ENCODE data around the gene CAPN13.

The CAPN13 gene

GRCh38 chr2:30781451-30781850, 25.8 kb downstream of the CAPN13 start:
- Histone ChIP-seq H4K20me1 (ENCODE audit: control insufficient read depth, insufficient read depth, low read depth, low read length) (no peaks in the 10 kb centered on the region), H3K79me2 (ENCODE audit: control insufficient read depth, low read length) (no peaks in the 10 kb centered on the region), H3K27me3 (ENCODE audit: control insufficient read depth, low read length) (peaks cover 5% of the 10 kb centered on the region; the same call in 1 of the 2 replicates)

GRCh38 chr2:30780776-30781330, 26.4 kb downstream of the CAPN13 start:
- H3K9me2 ChIP-seq (replicated peaks; ENCODE audit: control insufficient read depth, low read length): no peaks in the 10 kb centered on the region
- no peaks in the 10 kb centered on the region for H4K20me1 ChIP-seq (ENCODE audit: control insufficient read depth, insufficient read depth, low read depth, low read length)
- H3K27me3 ChIP-seq (ENCODE audit: control insufficient read depth, low read length): peaks cover 5% of the 10 kb centered on the region; the same call in 1 of the 2 replicates
- no peaks in the 10 kb centered on the region for H3K36me3 ChIP-seq (ENCODE audit: control insufficient read depth, low read length)
- no peaks in the 10 kb centered on the region for H3K4me1 ChIP-seq (ENCODE audit: control insufficient read depth, low read length)
- TF ChIP-seq EZH2phosphoT487 (IDR thresholded peaks at IDR 0.05; ENCODE audit: borderline replicate concordance, low read length): no peak
- no peak for TF ChIP-seq CTCF (IDR thresholded peaks at IDR 0.05; ENCODE audit: low read depth, low read length, poor library complexity, severe bottlenecking)
- no peak overlapping the region for H3K4me3 ChIP-seq (ENCODE audit: low read length)
- H3K27ac ChIP-seq (ENCODE audit: low read depth, low read length): no peak overlapping the region
- H3K4me2 ChIP-seq (ENCODE audit: low read length): no peak overlapping the region
- no peaks in the 10 kb centered on the region for H3F3A ChIP-seq (ENCODE audit: control insufficient read depth, insufficient read depth)
- no peaks in the 10 kb centered on the region for H3K9me3 ChIP-seq (ENCODE audit: control insufficient read depth, insufficient read depth, low read length)
- H3K79me2 ChIP-seq (ENCODE audit: control insufficient read depth, low read length): no peaks in the 10 kb centered on the region

More at GRCh38 chr2:30781451-30781850, 25.8 kb downstream of the CAPN13 start:
- no peak overlapping the region for H3K4me3 ChIP-seq (ENCODE audit: low read length)
- no peak overlapping the region for H3K4me2 ChIP-seq (ENCODE audit: low read length)
- H3K36me3 ChIP-seq (ENCODE audit: control insufficient read depth, low read length): no peaks in the 10 kb centered on the region
- H3K9me2 ChIP-seq (replicated peaks; ENCODE audit: control insufficient read depth, low read length): no peaks in the 10 kb centered on the region
- TF ChIP-seq CTCF (IDR thresholded peaks at IDR 0.05; ENCODE audit: low read depth, low read length, poor library complexity, severe bottlenecking): no peak
- no peak for TF ChIP-seq EZH2phosphoT487 (IDR thresholded peaks at IDR 0.05; ENCODE audit: borderline replicate concordance, low read length)
- H3F3A ChIP-seq (ENCODE audit: control insufficient read depth, insufficient read depth): no peaks in the 10 kb centered on the region
- H3K9me3 ChIP-seq (ENCODE audit: control insufficient read depth, insufficient read depth, low read length): no peaks in the 10 kb centered on the region
- H3K27ac ChIP-seq (ENCODE audit: low read depth, low read length): no peak overlapping the region
- no peaks in the 10 kb centered on the region for H3K4me1 ChIP-seq (ENCODE audit: control insufficient read depth, low read length)

- no peaks in the 10 kb centered on the region for H3F3A ChIP-seq (ENCODE audit: control insufficient read depth, insufficient read depth)
- H3K79me2 ChIP-seq (ENCODE audit: control insufficient read depth, low read length): no peaks in the 10 kb centered on the region
- no peaks in the 10 kb centered on the region for H4K20me1 ChIP-seq (ENCODE audit: control insufficient read depth, insufficient read depth, low read depth, low read length)
- TF ChIP-seq EZH2phosphoT487 (IDR thresholded peaks at IDR 0.05; ENCODE audit: borderline replicate concordance, low read length) (no peak), CTCF (IDR thresholded peaks at IDR 0.05; ENCODE audit: low read depth, low read length, poor library complexity, severe bottlenecking) (no peak)
- no peaks in the 10 kb centered on the region for H3K9me3 ChIP-seq (ENCODE audit: control insufficient read depth, insufficient read depth, low read length)
- no peaks in the 10 kb centered on the region for H3K36me3 ChIP-seq (ENCODE audit: control insufficient read depth, low read length)
- H3K27ac ChIP-seq (ENCODE audit: low read depth, low read length): no peak overlapping the region
- H3K27me3 ChIP-seq (ENCODE audit: control insufficient read depth, low read length): 0 out of 2 replicates have a peak, but pooled peaks cover 4% of the 10 kb centered on the region
- no peak overlapping the region for H3K4me2 ChIP-seq (ENCODE audit: low read length)
- no peak overlapping the region for H3K4me3 ChIP-seq (ENCODE audit: low read length)
- H3K9me2 ChIP-seq (replicated peaks; ENCODE audit: control insufficient read depth, low read length): no peaks in the 10 kb centered on the region
- H3K4me1 ChIP-seq (ENCODE audit: control insufficient read depth, low read length): no peaks in the 10 kb centered on the region
Observed at GRCh38 chr2:30778611-30779010, 28.6 kb downstream of the CAPN13 start.
